ENCODE results near the gene ZFP92. TPM values are rescaled to one million over a fixed set of nuclear protein-coding genes. Genes with fewer than 3 reads are reported as not detected.

Gene ZFP92
- total RNA-seq, 2 experiments from 2014 or later = 1.5 to 1.6 TPM

DNA sequence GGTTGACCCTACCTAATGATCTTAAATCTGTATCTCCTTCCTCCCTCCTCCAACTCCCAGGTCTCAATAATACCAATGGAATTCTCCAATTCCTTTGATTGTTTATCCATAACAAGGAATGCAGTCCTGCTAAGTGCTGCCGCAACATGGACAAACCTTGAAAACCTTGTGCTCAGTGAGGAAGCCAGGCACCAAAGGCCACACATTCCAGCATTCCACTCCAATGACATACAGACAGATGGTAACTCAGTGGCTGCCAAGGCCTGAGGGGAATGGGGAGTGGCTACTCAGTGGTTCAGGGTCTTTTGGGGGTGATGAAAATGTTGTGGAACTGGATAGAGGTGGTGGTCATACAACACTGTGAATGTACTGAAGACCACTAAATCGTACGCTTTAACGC lies 48.7 kb downstream of the ZFP92 start:
- intact Hi-C loops (cut with micrococcal nuclease) = no loop called here
- ChIA-PET POLR2A (no interaction called here), CTCF (interaction anchor here (0.6 to 3.1 kb wide), 4 partner anchors 16 to 299 kb away, joined by 3 to 17 read pairs (median 3); no protein-coding TSS in a partner anchor)
- H3K4me3 Mint-ChIP-seq = no peak overlapping the region
- no peaks in the 10 kb centered on the region for H3K27me3 Mint-ChIP-seq
- no peak overlapping the region for H3K27ac Mint-ChIP-seq
- no peak for DNase-seq
- peaks cover 9% of the 10 kb centered on the region for H3K36me3 Mint-ChIP-seq
- no peaks in the 10 kb centered on the region for H3K4me1 Mint-ChIP-seq (ENCODE audit: low read depth)
- no peaks in the 10 kb centered on the region for H3K9me3 Mint-ChIP-seq

DNA sequence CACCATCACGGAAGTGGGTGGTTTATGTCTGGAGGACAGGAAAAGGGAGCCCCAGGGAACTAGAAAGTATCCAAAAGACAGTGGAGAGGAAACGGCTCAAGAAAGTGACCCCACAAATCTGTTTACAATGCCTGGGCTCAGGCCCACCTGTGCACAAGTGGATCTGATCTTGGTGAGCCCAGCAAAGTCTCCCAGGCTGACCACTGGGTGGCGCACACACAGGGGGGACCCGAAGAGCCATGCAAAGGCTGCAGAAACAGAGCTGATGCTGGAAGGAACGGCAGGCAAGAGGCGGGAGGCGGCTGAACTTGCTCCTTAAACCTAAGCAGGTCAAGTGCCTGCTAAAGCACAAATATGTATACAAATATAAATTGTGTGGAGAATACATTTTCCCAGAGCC lies 49.6 kb downstream of the ZFP92 start:
- ChIA-PET CTCF (interaction anchor here (1.0 to 3.1 kb wide), 6 partner anchors 9 to 79 kb away, joined by 3 to 17 read pairs (median 4); partner anchors contain the start of gene HAUS7), POLR2A (interaction anchor here (1.0 kb wide), 1 partner anchor 9 kb away, joined by 3 read pairs; no protein-coding TSS in a partner anchor)
- no peaks in the 10 kb centered on the region for H3K9me3 Mint-ChIP-seq
- peak; percentile 54 for DNase-seq
- H3K36me3 Mint-ChIP-seq = peaks cover 9% of the 10 kb centered on the region
- no peak overlapping the region for H3K27ac Mint-ChIP-seq
- H3K4me1 Mint-ChIP-seq (ENCODE audit: low read depth) = no peaks in the 10 kb centered on the region
- intact Hi-C loops (cut with micrococcal nuclease) = no loop called here
- H3K27me3 Mint-ChIP-seq = no peaks in the 10 kb centered on the region
- no peak overlapping the region for H3K4me3 Mint-ChIP-seq

Other genes with a start within 250 kb of the ZFP92 start
- gene MAGEA1, start 232.2 kb upstream of the ZFP92 start, total RNA-seq = not detected
- gene PNMA6F, start 89.7 kb upstream of the ZFP92 start, total RNA-seq = not detected
- gene ZNF275, start 77.3 kb upstream of the ZFP92 start, total RNA-seq = 10 to 100 TPM; 11.3 to 11.5 TPM
- gene PNMA6E, start 10.1 kb upstream of the ZFP92 start, total RNA-seq = not detected
- gene TREX2, start 34.6 kb downstream of the ZFP92 start, total RNA-seq = 1 to 10 TPM in 1 of 2 experiments, under 1 TPM in 1; 0.74 to 1.1 TPM
- gene HAUS7, start 59.1 kb downstream of the ZFP92 start, total RNA-seq = 10 to 100 TPM; 59.1 to 62.3 TPM
- not detected for gene BGN, start 83.5 kb downstream of the ZFP92 start, total RNA-seq
- gene ATP2B3, start 106.2 kb downstream of the ZFP92 start, total RNA-seq = not detected
- 10 to 100 TPM; 18.1 to 18.9 TPM for gene CCNQ, start 187.7 kb downstream of the ZFP92 start, total RNA-seq
- under 1 TPM; 0.12 to 0.26 TPM for gene DUSP9, start 235.7 kb downstream of the ZFP92 start, total RNA-seq